HG03103 (cell line): ENCODE data around the gene POLR1G.

Experiments used
- ATAC-seq: cut with Tn5 transposase; IDR thresholded peaks from one replicate; pipeline ENCODE4 v1.9.1; 2021; ENCODE audit warnings: low read depth; ENCODE audit not compliant: unreplicated experiment

POLR1G gene

GRCh38 chr19:45443462-45444317 lies 37.2 kb downstream of the POLR1G start:
- no peak for ATAC-seq

- peak; percentile 47 for ATAC-seq
Measured at GRCh38 chr19:45444318-45445041, 38.0 kb downstream of the POLR1G start.

- no peak for ATAC-seq
Measured at GRCh38 chr19:45445139-45445538, 38.7 kb downstream of the POLR1G start.

DNA sequence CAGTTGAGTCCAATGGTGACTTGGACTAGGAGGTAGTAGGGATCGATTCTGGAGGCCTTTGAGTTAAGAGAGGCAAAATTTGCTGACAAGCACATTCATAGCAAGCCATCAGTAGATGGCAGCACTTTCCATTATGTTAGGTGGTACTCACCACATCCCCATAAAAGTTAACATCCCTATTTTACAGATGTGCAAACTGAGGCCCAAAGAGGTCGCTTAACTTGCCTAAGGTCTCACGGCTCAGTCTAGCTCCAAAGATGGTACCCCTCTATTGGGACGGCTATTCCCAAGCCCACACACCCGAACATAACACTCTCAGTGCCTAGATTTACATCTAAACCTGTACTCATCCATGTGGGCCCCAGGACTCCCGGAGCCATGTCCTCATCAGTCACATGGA lies 39.9 kb downstream of the POLR1G start:
- no peak for ATAC-seq

DNA sequence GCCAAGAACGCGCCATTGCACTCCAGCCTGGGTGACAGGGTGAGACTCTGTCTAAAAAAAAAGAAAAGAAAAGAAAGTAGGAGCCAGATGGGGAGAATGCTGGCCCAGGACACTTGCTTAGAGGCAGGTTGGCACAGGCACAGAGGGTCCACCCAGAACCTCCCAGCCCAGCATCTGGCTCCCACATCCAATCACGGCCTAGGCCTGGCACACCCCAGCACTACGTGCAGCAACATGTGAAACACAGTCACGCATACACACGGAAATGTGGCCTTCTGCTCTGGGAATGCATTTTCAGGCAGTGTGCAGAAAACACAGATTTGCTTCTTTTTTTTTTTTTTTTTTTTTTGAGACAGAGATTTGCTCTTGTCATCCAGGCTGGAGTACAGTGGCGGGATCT lies 40.5 kb downstream of the POLR1G start:
- no peak for ATAC-seq

DNA sequence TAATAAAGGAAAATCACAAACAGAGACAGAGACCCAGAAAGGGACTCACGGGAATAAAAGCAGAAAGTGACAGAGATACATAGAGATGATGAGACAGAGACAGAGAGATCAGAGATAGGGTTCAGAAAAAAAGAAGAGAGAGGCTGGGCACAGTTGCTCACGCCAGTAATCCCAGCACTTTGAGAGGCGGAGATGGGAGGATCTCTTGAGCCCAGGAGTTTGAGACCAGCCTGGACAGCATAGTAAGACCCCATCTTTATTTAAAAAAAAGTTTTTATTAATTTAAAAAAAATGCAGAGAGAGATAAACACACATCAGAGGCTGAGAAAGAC lies 41.9 kb downstream of the POLR1G start:
- no peak for ATAC-seq

DNA sequence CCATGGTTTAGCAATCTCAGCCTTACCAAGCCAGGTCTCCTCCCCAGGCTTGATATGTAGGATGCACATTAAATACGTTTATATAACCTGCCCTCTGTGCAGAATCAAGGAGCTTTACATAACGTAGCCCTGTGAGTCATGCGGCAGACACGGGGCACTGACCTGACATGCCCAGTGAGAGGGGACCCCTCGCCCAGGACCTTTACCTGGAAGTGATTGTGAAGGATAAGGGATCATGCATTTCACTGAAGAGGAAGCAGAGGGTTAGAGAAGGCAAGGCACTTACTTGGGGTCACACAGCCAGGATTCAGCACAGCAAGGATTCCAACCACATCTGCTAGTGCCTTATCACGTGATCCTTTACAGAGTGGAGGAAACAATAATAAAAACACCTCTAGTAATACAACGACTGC lies 42.4 kb downstream of the POLR1G start:
- ATAC-seq: no peak

DNA sequence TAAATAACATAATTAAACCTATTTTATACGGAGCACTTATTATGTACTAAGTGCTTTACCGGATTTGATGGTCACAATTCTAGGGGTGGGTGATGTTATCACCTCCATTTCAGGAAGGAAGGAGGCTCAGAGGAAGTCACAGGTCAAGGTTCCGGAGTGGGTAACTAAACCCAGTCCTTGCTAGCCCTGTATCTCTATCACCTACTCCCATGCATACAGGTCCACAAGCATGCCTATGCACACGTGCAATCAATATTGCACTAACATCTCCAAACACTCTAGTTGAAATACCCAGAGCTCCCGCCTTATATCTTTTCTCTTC lies 43.5 kb downstream of the POLR1G start:
- no peak for ATAC-seq

DNA sequence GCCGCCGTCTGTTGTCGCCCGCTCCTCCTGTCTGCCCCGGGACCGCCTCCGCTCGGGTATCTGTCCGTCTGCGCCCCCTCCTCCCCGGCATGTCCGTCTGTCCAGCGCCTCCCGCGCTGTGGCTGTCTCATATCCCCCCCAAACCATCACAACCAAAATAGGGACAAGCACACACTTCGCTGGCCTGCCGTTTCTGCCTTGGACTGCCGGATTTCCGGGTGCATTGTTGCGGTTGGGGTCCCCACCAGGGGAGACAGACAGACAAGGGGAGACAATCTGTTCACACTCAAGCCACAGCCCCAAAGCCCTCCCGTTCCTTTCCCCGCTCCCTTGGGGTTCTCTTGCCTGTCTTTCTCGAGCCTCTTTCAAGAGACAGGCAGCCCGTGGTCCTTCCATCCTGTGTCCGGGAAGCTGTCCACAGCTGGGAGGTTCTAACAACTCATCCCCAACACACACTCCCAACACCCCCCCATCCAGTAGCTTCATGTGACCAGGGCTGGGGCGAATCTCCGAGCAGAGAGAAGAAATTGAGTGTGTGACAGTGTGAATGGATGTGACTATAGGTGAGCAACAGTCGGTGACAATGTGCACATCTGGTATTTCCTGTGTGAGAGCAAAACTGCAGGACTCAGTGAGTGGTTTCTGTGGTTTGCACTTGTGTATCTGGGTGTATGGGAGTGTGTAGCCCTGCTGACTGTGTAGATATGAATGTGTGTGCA lies 44.8 kb downstream of the POLR1G start:
- ATAC-seq: no peak

- no peak for ATAC-seq
Measured at GRCh38 chr19:45451850-45452387, 45.5 kb downstream of the POLR1G start.

GRCh38 chr19:45455707-45456499 lies 49.5 kb downstream of the POLR1G start:
- ATAC-seq: peak; percentile 29

DNA sequence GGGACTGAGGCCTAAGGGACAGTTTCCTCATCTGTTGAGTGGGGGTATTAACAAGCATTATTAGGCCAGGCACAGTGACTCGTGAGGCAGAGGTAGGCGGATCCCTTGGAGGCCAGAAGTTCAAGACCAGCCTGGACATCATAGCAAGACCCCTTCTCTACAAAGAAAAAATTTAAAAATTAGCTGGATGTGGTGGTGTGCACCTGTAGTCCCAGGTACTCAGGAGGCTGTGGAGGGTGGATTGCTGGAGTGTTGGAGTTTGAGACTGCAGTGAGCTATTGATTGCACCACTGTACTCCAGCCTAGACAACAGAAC lies 50.0 kb downstream of the POLR1G start:
- ATAC-seq: no peak

- no peak for ATAC-seq
Measured at GRCh38 chr19:45457776-45458175, 51.3 kb downstream of the POLR1G start.
